ENCODE results near the gene ZNF280B. TPM values are rescaled to one million over a fixed set of nuclear protein-coding genes. Genes with fewer than 3 reads are reported as not detected.

ZNF280B gene
- total and polyA plus RNA-seq, 2 of the 13 experiments (the other 11 are each of a cell fraction or from before 2014, with no cell fraction given): 3.7 to 3.9 TPM

- TF ChIP-seq SRSF1 (optimal IDR thresholded peaks at IDR 0.05; ENCODE audit: low read depth, low read length): no peak
- TF ChIP-seq NR0B2 (CRISPR knock-in tag; IDR thresholded peaks at IDR 0.05): no peak
- TF ChIP-seq U2AF1 (optimal IDR thresholded peaks at IDR 0.05; ENCODE audit: low read depth, low read length): no peak
- TF ChIP-seq, protein P1, sequence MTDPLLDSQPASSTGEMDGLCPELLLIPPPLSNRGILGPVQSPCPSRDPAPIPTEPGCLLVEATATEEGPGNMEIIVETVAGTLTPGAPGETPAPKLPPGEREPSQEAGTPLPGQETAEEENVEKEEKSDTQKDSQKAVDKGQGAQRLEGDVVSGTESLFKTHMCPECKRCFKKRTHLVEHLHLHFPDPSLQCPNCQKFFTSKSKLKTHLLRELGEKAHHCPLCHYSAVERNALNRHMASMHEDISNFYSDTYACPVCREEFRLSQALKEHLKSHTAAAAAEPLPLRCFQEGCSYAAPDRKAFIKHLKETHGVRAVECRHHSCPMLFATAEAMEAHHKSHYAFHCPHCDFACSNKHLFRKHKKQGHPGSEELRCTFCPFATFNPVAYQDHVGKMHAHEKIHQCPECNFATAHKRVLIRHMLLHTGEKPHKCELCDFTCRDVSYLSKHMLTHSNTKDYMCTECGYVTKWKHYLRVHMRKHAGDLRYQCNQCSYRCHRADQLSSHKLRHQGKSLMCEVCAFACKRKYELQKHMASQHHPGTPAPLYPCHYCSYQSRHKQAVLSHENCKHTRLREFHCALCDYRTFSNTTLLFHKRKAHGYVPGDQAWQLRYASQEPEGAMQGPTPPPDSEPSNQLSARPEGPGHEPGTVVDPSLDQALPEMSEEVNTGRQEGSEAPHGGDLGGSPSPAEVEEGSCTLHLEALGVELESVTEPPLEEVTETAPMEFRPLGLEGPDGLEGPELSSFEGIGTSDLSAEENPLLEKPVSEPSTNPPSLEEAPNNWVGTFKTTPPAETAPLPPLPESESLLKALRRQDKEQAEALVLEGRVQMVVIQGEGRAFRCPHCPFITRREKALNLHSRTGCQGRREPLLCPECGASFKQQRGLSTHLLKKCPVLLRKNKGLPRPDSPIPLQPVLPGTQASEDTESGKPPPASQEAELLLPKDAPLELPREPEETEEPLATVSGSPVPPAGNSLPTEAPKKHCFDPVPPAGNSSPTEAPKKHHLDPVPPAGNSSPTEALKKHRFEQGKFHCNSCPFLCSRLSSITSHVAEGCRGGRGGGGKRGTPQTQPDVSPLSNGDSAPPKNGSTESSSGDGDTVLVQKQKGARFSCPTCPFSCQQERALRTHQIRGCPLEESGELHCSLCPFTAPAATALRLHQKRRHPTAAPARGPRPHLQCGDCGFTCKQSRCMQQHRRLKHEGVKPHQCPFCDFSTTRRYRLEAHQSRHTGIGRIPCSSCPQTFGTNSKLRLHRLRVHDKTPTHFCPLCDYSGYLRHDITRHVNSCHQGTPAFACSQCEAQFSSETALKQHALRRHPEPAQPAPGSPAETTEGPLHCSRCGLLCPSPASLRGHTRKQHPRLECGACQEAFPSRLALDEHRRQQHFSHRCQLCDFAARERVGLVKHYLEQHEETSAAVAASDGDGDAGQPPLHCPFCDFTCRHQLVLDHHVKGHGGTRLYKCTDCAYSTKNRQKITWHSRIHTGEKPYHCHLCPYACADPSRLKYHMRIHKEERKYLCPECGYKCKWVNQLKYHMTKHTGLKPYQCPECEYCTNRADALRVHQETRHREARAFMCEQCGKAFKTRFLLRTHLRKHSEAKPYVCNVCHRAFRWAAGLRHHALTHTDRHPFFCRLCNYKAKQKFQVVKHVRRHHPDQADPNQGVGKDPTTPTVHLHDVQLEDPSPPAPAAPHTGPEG (CRISPR knock-in tag; IDR thresholded peaks at IDR 0.05): no peak
- no peak for TF ChIP-seq MYPOP (CRISPR knock-in tag; IDR thresholded peaks at IDR 0.05)
These were observed 37.9 kb upstream of the ZNF280B start (continued) for GRCh38 chr22:22546490-22546889.

DNA sequence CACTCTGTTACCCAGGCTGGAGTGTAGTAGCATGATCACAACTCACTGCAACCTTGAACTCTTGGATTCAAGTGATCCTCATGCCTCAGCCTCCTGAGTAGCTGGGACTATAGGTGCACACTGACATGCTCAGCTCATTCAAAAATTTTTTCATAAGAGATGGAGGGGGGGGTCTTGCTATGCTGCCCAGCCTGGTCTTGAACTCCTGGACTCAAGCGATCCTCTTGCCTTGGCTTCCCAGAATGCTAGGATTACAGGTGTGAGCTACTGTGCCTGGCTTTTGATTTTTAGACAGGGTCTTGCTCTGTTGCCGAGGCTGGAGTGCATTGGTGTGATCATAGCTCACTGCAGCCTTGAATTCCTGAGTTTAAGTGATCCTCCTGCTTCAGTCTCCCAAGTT, 36.5 kb upstream of the ZNF280B start:
- Histone ChIP-seq H3K4me2 (ENCODE audit: low read depth, low read length) (no peak overlapping the region), H3K9me3 (ENCODE audit: low read length) (no peaks in the 10 kb centered on the region), H3K79me2 (ENCODE audit: insufficient read depth, low read length) (no peaks in the 10 kb centered on the region), H3K4me3 (replicated peaks in 1 of 3; ENCODE audit: insufficient read depth in 1 of 3, low read depth in 2 of 3, low read length in 3 of 3) (no peak overlapping the region), H3K27ac (ENCODE audit: extremely low read length, insufficient read depth, low read length) (no peak overlapping the region), H3K27me3 (ENCODE audit: control insufficient read depth in 1 of 2, insufficient read depth in 2 of 2, low read length in 2 of 2) (peaks cover 0 to 13% of the 10 kb centered on the region in 2 experiments; a peak in 3 of 5 replicates), H3K4me1 (ENCODE audit: insufficient read depth, low read length) (no peaks in the 10 kb centered on the region), H3K9ac (ENCODE audit: insufficient read depth, low read depth, low read length) (no peak overlapping the region), H3K36me3 (replicated peaks in 1 of 2; ENCODE audit: control insufficient read depth in 1 of 2, insufficient read depth in 2 of 2, low read length in 2 of 2) (no peaks in the 10 kb centered on the region), H2AFZ (ENCODE audit: low read length) (no peak overlapping the region), H4K20me1 (ENCODE audit: insufficient read depth, low read length) (no peaks in the 10 kb centered on the region)
- ChIA-PET CTCF (ENCODE audit: low intra/inter-chr PET ratio, low total read pairs) (no interaction called here), POLR2A (no interaction called here)
- in situ Hi-C loops (cut with HindIII; ENCODE audit: extremely low pct_ligation_motif_present, low pct_unique_long_range_greater_than_20kb): no loop called here
- TF ChIP-seq MYNN (CRISPR knock-in tag; IDR thresholded peaks at IDR 0.05; ENCODE audit: low read depth) (no peak), NCOA5 (CRISPR knock-in tag; IDR thresholded peaks at IDR 0.05) (no peak), ZBTB7A (CRISPR knock-in tag; IDR thresholded peaks at IDR 0.05) (no peak), HMGA1 (CRISPR knock-in tag; conservative IDR thresholded peaks at IDR 0.05) (no peak), ZNF205 (CRISPR knock-in tag; IDR thresholded peaks at IDR 0.05) (no peak)
- TF ChIP-seq, protein P2, sequence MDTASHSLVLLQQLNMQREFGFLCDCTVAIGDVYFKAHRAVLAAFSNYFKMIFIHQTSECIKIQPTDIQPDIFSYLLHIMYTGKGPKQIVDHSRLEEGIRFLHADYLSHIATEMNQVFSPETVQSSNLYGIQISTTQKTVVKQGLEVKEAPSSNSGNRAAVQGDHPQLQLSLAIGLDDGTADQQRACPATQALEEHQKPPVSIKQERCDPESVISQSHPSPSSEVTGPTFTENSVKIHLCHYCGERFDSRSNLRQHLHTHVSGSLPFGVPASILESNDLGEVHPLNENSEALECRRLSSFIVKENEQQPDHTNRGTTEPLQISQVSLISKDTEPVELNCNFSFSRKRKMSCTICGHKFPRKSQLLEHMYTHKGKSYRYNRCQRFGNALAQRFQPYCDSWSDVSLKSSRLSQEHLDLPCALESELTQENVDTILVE (CRISPR knock-in tag; IDR thresholded peaks at IDR 0.05): no peak
- DNase-seq (ENCODE audit: low spot score) (no peak), FAIRE-seq (no peak), ATAC-seq (no peak)
- WGBS (ENCODE audit: low lambda C conversion rate): 46% methylated on average over 2 of the region's 2 CpGs
- BruUV-seq (replicated peaks): no TSS peak
- intact Hi-C loops (cut with micrococcal nuclease; ENCODE audit: unreplicated experiment): no loop called here

Data from HepG2 (cell line).